ENCODE measurements around the gene TIMP1. TPM values are rescaled to one million over a fixed set of nuclear protein-coding genes. Genes with fewer than 3 reads are reported as not detected.
"Not testable (repeated sequence)": the region's sequence is repeated elsewhere in the genome, so short reads cannot be mapped to it uniquely, and the experiment has no call there.

The TIMP1 gene
- polyA plus RNA-seq, 1 of the 3 experiments (the other 2 are of a cell fraction): 323 TPM

DNA sequence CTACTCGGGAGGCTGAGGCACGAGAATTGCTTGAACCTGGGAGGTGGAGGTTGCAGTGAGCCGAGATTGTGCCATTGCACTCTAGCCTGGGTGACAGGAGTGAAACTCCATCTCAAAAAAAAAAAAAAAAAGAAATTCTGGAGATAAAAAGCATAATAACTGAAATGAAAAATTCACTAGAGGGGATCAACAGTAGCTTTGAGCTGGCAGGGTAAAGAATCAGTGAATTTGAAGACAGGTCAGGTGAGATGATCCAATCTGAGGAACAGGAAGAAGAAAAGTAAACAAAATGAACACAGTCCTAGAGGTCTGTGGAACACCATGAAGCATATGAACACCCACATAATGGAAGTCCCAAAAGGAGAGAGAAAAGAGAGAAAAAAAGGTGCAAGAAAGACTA is 15.0 kb downstream of the TIMP1 start:
- no peaks in the 10 kb centered on the region for H3F3A ChIP-seq (replicated peaks; ENCODE audit: insufficient read depth)
- H3K79me2 ChIP-seq (ENCODE audit: insufficient read depth): no peaks in the 10 kb centered on the region
- H3K27ac ChIP-seq (ENCODE audit: low read depth in 2 of 2, low read length in 1 of 2): no peak overlapping the region
- H3K36me3 ChIP-seq (replicated peaks in 1 of 2; ENCODE audit: control insufficient read depth in 1 of 2, insufficient read depth in 2 of 2, low read length in 1 of 2): no peaks in the 10 kb centered on the region
- H3K4me2 ChIP-seq: no peak overlapping the region
- ChIA-PET POLR2A (no interaction called here), CTCF (no interaction called here)
- 7% methylated on average over 3 of the region's 3 CpGs for WGBS (ENCODE audit: low lambda C conversion rate)
- no peak overlapping the region for H3K4me3 ChIP-seq (ENCODE audit: low read depth in 2 of 2, low read length in 1 of 2)
- TF ChIP-seq RXRA (IDR thresholded peaks at IDR 0.05; ENCODE audit: borderline replicate concordance, low read depth) (no peak), NRF1 (IDR thresholded peaks at IDR 0.05; ENCODE audit: low read depth, low read length) (no peak), SIN3A (IDR thresholded peaks at IDR 0.05; ENCODE audit: borderline replicate concordance, low read depth, low read length) (no peak), MEF2A (IDR thresholded peaks at IDR 0.05; ENCODE audit: borderline replicate concordance, low read depth) (no peak), RCOR1 (IDR thresholded peaks at IDR 0.05; ENCODE audit: low read length) (no peak), SMC3 (IDR thresholded peaks at IDR 0.05; ENCODE audit: low read depth, low read length) (no peak), YY1 (IDR thresholded peaks at IDR 0.05; ENCODE audit: low read depth) (no peak), EZH2phosphoT487 (IDR thresholded peaks at IDR 0.05; ENCODE audit: borderline replicate concordance, low read depth) (no peak), CHD2 (IDR thresholded peaks at IDR 0.05; ENCODE audit: low read length, partially characterized antibody) (no peak), NFIC (IDR thresholded peaks at IDR 0.05; ENCODE audit: borderline replicate concordance) (no peak), FOXM1 (IDR thresholded peaks at IDR 0.05; ENCODE audit: low read depth) (no peak), POLR2AphosphoS5 (IDR thresholded peaks at IDR 0.05; ENCODE audit: low read depth, low read length) (no peak), TEAD4 (IDR thresholded peaks at IDR 0.05; ENCODE audit: borderline replicate concordance, insufficient read depth) (no peak)
- TF ChIP-seq, protein P1, sequence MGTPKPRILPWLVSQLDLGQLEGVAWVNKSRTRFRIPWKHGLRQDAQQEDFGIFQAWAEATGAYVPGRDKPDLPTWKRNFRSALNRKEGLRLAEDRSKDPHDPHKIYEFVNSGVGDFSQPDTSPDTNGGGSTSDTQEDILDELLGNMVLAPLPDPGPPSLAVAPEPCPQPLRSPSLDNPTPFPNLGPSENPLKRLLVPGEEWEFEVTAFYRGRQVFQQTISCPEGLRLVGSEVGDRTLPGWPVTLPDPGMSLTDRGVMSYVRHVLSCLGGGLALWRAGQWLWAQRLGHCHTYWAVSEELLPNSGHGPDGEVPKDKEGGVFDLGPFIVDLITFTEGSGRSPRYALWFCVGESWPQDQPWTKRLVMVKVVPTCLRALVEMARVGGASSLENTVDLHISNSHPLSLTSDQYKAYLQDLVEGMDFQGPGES (IDR thresholded peaks at IDR 0.05; ENCODE audit: low read depth, low read length): no peak
- TF ChIP-seq, protein P2, sequence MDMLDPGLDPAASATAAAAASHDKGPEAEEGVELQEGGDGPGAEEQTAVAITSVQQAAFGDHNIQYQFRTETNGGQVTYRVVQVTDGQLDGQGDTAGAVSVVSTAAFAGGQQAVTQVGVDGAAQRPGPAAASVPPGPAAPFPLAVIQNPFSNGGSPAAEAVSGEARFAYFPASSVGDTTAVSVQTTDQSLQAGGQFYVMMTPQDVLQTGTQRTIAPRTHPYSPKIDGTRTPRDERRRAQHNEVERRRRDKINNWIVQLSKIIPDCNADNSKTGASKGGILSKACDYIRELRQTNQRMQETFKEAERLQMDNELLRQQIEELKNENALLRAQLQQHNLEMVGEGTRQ (IDR thresholded peaks at IDR 0.05; ENCODE audit: borderline replicate concordance, low read depth, low read length): no peak
- TF ChIP-seq, protein P3, sequence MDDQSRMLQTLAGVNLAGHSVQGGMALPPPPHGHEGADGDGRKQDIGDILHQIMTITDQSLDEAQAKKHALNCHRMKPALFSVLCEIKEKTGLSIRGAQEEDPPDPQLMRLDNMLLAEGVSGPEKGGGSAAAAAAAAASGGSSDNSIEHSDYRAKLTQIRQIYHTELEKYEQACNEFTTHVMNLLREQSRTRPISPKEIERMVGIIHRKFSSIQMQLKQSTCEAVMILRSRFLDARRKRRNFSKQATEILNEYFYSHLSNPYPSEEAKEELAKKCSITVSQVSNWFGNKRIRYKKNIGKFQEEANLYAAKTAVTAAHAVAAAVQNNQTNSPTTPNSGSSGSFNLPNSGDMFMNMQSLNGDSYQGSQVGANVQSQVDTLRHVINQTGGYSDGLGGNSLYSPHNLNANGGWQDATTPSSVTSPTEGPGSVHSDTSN (IDR thresholded peaks at IDR 0.05): no peak
- TF ChIP-seq, protein P4, sequence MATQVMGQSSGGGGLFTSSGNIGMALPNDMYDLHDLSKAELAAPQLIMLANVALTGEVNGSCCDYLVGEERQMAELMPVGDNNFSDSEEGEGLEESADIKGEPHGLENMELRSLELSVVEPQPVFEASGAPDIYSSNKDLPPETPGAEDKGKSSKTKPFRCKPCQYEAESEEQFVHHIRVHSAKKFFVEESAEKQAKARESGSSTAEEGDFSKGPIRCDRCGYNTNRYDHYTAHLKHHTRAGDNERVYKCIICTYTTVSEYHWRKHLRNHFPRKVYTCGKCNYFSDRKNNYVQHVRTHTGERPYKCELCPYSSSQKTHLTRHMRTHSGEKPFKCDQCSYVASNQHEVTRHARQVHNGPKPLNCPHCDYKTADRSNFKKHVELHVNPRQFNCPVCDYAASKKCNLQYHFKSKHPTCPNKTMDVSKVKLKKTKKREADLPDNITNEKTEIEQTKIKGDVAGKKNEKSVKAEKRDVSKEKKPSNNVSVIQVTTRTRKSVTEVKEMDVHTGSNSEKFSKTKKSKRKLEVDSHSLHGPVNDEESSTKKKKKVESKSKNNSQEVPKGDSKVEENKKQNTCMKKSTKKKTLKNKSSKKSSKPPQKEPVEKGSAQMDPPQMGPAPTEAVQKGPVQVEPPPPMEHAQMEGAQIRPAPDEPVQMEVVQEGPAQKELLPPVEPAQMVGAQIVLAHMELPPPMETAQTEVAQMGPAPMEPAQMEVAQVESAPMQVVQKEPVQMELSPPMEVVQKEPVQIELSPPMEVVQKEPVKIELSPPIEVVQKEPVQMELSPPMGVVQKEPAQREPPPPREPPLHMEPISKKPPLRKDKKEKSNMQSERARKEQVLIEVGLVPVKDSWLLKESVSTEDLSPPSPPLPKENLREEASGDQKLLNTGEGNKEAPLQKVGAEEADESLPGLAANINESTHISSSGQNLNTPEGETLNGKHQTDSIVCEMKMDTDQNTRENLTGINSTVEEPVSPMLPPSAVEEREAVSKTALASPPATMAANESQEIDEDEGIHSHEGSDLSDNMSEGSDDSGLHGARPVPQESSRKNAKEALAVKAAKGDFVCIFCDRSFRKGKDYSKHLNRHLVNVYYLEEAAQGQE (IDR thresholded peaks at IDR 0.05; ENCODE audit: low read depth, low read length): no peak
- TF ChIP-seq, protein P5, sequence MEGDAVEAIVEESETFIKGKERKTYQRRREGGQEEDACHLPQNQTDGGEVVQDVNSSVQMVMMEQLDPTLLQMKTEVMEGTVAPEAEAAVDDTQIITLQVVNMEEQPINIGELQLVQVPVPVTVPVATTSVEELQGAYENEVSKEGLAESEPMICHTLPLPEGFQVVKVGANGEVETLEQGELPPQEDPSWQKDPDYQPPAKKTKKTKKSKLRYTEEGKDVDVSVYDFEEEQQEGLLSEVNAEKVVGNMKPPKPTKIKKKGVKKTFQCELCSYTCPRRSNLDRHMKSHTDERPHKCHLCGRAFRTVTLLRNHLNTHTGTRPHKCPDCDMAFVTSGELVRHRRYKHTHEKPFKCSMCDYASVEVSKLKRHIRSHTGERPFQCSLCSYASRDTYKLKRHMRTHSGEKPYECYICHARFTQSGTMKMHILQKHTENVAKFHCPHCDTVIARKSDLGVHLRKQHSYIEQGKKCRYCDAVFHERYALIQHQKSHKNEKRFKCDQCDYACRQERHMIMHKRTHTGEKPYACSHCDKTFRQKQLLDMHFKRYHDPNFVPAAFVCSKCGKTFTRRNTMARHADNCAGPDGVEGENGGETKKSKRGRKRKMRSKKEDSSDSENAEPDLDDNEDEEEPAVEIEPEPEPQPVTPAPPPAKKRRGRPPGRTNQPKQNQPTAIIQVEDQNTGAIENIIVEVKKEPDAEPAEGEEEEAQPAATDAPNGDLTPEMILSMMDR (IDR thresholded peaks at IDR 0.05): no peak
- no peak overlapping the region for H3K9ac ChIP-seq
- no peaks in the 10 kb centered on the region for H3K27me3 ChIP-seq (ENCODE audit: insufficient read depth)
- no peaks in the 10 kb centered on the region for H4K20me1 ChIP-seq (ENCODE audit: insufficient read depth)
- no peaks in the 10 kb centered on the region for H3K9me3 ChIP-seq
- H3K9me2 ChIP-seq: no peaks in the 10 kb centered on the region
- DNase-seq: no peak
- H3K4me1 ChIP-seq (ENCODE audit: control insufficient read depth in 1 of 2, insufficient read depth in 2 of 2, low read depth in 1 of 2, low read length in 1 of 2): no peaks in the 10 kb centered on the region
- no peak overlapping the region for H2AFZ ChIP-seq (ENCODE audit: low read depth)

DNA sequence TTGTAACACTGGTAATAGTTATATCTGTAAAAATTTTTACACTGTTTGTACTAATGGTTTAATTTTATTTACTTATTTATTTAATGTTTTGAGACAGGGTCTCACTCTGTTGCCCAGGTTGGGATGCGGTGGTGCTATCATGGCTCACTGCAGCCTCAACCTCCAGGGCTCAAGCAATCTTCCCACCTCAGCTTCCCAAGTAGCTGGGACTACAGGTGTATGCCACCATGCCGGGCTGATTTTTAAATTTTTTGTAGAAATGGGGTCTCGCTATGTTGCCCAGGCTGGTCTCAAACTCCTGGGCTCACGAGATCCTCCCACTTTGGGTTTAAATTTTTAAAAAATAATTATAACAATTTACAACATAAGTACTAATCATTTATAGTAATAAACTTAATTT is 20.9 kb downstream of the TIMP1 start:
- H3K4me3 ChIP-seq (ENCODE audit: low read depth in 2 of 2, low read length in 1 of 2); CTCF ChIA-PET; H3K9me2 ChIP-seq; H3K9me3 ChIP-seq; H3K27me3 ChIP-seq (ENCODE audit: insufficient read depth); POLR2A ChIA-PET; H3F3A ChIP-seq (replicated peaks; ENCODE audit: insufficient read depth); H4K20me1 ChIP-seq (ENCODE audit: insufficient read depth); H3K4me1 ChIP-seq (ENCODE audit: control insufficient read depth in 1 of 2, insufficient read depth in 2 of 2, low read depth in 1 of 2, low read length in 1 of 2); H3K27ac ChIP-seq (ENCODE audit: low read depth in 2 of 2, low read length in 1 of 2); H3K79me2 ChIP-seq (ENCODE audit: insufficient read depth); DNase-seq; H2AFZ ChIP-seq (ENCODE audit: low read depth); H3K4me2 ChIP-seq; H3K36me3 ChIP-seq (replicated peaks in 1 of 2; ENCODE audit: control insufficient read depth in 1 of 2, insufficient read depth in 2 of 2, low read length in 1 of 2); H3K9ac ChIP-seq: not testable (repeated sequence)
- 49% methylated on average over 4 of the region's 4 CpGs for WGBS (ENCODE audit: low lambda C conversion rate)
